Cardiac septum (tissue), 1 donor: ENCODE measurements around the gene COCH. TPM values are rescaled to one million over a fixed set of nuclear protein-coding genes. Genes with fewer than 3 reads are reported as not detected.
"Not testable (repeated sequence)": the region's sequence is repeated elsewhere in the genome, so short reads cannot be mapped to it uniquely, and the experiment has no call there.

Experiments used
- DNase-seq: peaks from one replicate; pipeline ENCODE4 v3.0.0-alpha.2; 2020; ENCODE audit warnings: low spot score
- intact Hi-C: fragments of 100-400 bp; cut with DNase I; formaldehyde crosslinking; loops from one replicate; pipeline ENCODE4 v1.14.0; 2022
- total RNA-seq: library from RNA; stranded (reverse); fragmentation: NEBNext Ultra II Directional; extraction: Animal tissue kit (Norgen Biotek cat#: 25700); gene quantifications from one replicate; pipeline ENCODE4 v1.2.1, GENCODE V29; 2021
- donor health status: DM: no; HTN: no; CAD: no.

The COCH gene
- total RNA-seq, 1 donor from 2014 or later = 0.97 TPM

DNA sequence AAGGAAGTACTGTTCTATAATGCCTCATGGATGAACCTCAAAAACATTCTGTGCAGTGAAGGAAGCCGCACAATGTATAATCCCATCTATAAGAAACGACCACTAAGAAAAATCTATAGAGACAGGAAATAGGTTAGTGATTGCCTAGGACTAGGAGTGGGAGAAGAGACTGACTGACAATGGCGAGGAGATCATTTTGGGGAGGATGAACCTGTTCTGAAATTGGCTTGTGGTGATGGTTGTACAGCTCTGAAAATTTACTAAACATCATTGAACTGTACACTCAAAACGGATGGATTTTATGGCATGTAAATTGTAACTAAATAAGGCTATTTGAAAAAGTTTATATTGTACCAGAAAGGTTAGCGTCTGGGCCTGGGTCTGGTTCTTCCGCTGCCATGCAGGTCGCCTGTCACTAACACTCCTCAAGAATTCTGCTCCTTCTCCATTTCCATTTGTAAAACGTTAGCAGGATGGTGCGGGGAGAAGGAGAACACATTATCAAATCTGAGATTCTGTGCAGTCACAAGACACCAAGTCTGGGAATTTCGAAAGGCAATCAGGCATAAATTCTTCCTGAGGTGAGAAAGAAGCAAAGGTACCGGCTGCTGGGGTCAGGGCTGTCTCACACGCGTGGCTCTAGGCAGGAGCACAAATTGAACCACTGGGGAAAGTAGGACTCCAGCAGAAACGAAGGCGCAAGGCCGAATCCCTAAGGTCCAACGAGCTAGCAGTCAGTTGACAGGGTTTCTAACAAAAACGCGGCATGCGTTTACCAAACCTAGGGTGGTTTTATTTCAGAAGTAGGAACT, 845 bp upstream of the COCH start:
- intact Hi-C loops = no loop called here
- DNase-seq = no peak

DNA sequence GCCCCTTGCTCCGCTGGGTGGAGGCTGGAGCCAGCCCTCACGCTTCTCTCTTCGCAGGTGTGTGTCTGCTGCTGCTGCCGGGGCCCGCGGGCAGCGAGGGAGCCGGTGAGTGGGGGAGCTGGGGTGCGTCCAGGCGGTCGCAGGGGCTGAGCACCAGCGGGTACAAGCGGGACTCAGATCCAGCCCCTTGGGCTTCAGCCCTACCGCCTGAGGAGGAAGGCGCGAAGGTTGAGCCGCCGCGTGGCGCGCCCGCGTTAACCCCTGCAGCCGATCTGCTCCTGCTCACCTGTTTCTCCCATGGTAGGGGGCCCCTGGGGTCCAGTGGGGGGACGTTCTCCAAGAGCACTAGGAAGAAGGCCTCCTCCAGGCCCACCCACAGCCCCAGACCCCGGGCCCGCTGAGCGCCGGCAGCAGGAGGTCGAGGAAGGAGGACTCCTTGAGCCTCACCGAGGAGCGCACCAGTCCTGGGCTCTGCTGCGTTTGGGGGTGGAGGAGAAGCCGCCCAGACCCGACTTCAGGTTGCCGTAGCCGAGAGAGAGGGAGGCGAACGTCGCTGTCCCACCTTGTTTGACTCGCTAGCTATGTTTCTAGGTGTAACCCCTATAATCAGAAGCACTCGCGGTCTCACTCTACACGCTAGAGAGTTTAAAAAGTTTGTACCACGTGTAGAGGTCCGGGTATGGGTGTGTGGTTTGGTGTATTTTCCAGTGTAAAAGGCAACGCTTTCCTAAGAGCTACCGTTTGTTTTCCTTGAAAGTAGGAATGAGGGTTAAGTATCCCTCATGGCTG, 834 bp downstream of the COCH start:
- DNase-seq = no peak
- intact Hi-C loops = no loop called here

DNA sequence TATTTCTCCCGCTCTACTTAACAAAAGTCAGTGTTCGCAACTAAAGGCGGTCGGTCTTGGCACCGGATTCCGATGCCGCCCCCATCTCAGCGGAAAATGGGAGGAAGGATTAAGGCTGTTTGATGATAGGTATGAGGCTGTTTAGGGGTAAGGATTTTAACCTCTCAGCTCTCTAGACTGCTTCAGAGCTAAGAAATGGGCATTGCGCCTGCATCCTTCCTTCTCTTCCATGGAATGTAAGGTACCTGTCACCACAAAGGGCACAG, 1.4 kb downstream of the COCH start:
- no peak for DNase-seq
- intact Hi-C loops = no loop called here

DNA sequence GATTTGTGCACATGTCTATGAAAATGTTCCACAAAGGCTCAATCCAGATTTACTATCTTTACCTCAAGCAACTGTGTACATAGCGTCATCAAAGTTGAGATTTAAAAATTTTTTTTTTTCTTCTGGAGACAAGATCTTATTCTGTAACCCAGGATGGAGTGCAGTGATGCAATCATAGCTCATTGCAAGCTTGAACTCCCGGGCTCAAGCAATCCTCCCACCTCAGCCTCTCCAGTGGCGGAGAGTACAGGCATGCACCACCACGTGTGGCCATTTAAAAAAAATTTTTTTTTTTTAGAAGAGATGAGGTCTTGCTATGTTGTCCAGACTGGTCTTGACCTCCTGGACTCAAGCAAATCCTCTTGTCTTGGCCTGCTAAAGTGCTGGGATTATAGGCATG, 2.3 kb downstream of the COCH start:
- intact Hi-C loops = no loop called here
- DNase-seq = no peak

DNA sequence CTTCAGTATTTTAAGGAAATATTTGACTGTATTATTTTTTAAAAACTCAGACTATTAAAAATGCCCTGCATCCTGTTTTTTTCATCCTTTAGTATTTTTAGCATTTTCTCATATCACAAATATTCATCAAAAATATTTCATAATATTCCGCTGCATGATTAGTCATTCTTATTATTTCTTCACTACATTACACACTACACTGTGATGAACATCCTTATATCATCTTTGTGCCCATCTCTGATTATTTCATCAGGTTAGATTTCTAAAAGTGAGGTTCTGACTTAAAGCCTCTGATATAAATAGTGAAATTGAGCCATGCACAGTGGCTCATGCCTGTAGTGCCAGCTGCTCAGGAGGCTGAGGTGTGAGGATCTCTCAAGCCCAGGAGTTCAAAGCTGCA, 8.1 kb downstream of the COCH start:
- intact Hi-C loops = no loop called here
- no peak for DNase-seq

DNA sequence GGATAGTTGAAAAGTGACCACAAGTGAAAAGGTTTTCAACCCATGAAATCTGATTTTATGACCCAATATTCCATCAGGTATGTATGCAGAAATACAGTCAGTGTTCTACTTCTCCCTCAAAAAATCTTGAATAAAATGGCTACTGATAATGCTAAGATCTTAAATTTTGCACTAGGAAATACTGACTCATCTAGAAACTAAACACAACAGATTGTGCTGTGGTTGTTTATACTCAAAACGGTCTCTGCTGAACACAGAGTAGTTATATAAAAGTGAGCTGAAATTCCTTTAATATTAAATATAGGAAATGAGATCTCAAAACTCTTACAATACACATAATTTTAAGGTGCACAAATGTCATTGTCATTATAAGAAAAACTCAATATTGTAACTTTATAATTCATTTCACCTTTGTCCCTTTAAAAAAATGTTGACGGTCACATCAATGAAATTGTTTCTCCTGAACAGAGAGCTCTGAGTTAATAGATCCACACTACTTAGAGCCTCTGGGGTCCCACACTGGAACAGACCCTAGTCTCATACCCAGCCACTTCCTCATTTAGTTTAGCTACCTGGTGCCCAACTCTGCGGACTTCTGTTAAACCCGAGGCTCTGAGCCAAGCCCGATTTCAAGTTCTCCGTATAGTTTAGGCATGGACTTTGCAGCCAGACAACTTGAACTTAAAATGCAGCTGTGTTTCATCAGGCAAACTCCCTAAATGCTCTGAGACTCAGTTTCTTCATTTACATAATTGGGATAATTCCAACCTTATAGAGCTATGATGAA, 9.3 kb downstream of the COCH start:
- DNase-seq = no peak
- intact Hi-C loops = no loop called here

DNA sequence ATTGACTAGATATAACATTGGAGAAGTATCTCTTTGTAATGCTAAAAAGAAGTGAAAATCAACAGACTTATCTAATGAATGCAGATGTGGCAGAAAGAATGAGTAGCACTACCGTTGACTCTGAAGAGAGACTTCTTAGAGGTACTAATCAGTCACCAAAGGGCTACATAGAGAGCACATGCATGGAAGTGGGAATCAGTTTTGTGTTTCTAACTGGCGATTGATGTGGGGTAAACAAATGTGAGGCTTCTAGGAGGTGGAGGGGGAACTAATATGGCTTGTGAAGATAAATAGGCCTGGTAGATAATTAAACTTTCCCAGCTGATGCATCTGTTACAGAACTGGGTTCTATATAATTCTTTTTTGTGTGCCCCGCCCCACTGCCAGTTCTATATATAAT, 10.5 kb downstream of the COCH start:
- intact Hi-C loops = no loop called here
- DNase-seq = no peak

DNA sequence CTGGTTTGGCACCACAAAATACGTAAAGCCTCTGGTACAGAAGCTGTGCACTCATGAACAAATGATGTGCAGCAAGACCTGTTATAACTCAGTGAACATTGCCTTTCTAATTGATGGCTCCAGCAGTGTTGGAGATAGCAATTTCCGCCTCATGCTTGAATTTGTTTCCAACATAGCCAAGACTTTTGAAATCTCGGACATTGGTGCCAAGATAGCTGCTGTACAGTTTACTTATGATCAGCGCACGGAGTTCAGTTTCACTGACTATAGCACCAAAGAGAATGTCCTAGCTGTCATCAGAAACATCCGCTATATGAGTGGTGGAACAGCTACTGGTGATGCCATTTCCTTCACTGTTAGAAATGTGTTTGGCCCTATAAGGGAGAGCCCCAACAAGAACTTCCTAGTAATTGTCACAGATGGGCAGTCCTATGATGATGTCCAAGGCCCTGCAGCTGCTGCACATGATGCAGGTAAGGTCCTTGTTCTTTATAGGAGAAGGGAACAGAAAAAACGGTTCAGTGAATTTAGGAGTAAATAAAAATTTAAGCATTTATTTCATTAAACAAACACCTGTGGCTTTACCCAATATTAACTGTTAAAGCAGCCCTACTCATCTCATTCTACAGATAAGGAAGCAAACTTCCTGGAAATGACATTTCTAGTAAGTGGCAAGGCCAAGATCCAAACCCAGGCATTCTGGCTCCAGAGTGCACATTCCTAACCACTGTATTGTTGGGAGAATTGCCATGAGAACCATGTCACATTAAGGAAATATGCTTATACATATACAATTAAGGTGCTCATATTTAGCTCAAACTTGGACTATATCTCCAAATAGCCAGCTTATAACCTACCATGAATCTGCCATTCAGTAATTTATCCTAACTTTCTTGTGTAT, 11.7 kb downstream of the COCH start:
- intact Hi-C loops = no loop called here
- DNase-seq = no peak

DNA sequence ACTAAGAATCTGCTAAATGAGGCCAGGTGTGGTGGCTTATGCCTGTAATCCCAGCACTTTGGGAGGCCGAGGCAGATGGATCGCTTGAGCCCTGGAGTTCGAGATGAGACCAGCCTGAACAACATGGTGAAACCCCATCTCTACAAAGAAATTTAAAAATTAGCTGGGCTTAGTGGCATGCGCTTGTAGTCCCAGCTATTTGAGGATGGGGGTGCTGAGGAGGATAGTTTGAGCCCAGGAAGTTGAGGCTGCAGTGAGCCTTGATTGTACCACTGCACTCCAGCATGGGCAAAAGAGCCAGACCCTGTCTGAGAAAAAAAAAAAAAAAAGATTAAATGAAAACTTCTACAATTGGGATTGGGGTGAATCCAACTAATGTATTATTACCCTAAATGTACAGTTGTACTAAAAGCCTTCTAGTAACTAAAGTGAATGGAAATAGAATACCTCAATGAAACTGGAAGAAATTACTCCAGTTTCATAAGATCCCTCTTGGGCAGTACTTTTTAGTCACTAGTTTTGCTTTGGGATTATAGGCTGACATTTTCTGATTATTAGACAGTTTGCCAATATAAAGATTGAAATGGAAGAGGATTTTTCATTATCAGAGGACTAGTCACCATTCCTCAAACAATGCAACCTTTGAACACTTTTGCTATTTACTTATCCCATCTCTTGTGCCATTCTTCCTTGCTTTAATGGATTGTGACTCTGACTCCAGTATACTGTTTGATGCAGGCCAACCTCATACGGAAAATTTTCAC, 14.3 kb downstream of the COCH start:
- intact Hi-C loops = no loop called here
- no peak for DNase-seq

DNA sequence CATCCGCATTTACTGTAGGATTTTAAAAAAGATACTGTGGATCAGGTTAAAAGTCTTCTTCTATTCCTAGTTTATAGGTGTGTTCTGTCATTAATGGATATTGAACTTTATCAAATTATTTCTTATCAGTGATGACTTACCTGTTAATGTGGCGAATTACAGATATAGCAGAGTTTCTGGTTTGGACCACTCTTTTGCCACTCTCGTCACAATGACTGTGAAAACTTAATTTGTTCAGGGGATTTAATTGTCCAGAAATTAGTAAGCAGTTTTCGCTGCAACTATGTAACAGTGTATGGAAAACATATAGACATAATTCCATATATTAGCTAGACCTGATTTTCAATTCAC, 14.9 kb downstream of the COCH start:
- intact Hi-C loops = no loop called here

DNA sequence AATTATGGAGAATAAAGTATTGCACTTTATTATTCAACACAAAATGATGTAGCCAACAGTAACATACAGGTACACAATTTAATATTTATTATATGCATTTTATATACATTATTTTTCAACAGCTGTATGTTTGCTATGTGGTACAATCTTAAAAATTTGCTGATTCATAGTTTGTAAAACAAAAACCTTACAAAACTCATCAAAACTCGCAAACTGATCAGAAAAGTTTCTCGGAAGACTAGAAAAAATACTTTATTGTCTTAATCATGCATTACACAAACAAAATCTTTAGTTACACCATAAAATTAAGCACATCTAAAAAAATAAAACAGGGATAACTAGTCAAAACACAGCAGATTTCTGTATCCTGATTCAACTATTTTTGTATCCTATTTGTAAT, 19.5 kb downstream of the COCH start:
- DNase-seq = no peak
- intact Hi-C loops = no loop called here

More for the DNA sequence above, 14.9 kb downstream of the COCH start:
- no peak for DNase-seq

DNA sequence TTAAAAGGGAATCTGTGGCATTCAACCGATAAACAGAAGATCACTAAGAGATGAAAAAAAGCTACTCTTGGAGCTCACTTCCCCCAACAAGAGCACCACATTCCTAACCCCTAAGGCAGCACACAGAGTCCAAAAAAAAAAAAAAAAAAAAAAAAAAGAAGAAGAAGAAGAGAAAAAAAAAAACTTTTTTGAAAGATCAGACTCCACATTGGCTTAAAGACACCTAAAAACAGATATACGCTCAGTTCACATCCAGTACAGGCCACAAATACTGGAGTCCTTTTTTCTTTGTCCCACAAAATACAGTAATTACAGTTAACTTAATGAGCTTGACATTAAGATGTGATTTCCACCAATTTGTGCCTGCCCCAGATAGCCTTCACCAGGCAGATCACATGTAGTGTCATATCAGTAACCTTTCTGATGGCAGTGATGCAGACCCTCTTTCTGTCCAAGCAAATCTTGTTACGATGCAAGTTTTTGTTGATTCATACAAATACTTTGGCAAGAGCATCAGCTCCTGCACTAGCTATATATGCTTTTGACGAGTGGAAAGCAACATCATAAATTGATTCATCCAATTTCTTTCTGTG, 20.7 kb downstream of the COCH start:
- no peak for DNase-seq
- intact Hi-C loops = no loop called here

DNA sequence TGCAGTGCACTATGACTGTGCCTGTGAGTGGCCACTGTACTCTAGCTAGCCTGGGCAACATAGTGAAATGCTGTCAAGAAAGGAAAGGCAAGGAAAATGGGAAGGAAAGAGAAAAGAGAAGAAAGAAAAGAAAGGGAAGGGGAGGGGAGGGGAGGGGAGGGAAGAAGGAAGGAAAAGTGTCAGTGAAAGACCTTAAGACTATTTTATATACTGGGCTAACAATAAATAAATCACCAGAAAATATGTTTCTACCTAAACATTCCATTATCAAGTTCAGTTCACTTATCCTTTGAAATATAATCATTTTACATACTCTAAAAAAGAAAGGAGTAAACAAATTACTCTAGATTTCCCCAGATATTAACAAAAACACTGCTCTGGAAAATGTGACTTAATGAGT, 22.1 kb downstream of the COCH start:
- intact Hi-C loops = no loop called here
- no peak for DNase-seq

DNA sequence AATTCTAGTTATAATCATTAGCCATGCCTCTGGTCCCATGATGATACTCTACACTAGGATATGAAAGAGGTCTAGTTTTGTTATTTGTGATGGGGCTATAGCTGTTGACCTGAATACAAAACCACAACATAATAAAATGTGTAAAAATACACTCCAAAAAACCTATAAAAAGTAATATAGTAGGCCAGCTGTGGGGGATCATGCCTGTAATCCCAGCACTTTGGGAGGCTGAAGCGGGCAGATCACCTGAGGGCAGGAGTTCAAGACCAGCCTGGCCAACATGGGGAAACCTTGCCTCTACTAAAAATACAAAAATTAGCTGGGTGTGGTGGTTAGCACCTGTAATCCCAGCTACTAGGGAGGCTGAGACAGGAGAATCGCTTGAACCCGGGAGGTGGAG, 22.8 kb downstream of the COCH start:
- intact Hi-C loops, DNase-seq: not testable (repeated sequence)

DNA sequence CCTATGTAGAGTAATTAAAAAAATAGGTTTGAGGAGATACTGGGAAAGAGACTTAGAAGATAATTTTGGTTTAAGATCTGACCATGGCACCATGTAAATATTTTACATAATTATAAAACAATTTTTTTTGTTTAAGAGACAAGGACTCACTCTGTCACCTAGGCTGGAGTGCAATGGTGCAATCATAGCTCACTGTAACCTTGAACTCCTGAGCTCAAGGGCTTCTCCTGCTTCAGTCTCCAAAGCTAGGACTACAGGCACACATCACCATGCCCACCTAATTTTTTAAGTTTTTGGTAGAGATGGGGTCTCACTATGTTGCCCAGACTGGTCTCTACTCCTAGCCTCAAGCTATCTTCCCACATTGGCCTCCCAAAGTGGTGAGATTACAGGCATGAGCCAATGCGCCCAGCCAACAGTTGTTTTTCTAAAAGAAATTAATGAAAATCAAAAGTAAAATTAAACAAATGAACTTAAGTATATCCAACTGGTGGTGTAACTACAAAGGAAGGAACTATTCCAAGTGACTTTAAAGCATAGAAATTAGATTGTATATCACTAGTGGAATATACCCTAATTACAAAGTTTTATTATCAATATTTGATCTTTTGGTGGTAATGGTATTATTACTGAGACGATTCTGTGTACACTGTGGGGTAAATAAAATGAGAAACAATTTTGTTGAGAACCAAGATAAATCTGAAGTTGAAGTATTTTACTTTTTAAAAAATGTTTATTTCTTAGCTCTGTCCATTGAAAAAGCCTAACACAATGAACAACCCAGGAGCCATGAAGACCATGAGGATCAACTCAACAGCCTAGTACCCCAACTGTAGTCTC, 29.1 kb downstream of the COCH start:
- DNase-seq = no peak
- intact Hi-C loops = no loop called here

DNA sequence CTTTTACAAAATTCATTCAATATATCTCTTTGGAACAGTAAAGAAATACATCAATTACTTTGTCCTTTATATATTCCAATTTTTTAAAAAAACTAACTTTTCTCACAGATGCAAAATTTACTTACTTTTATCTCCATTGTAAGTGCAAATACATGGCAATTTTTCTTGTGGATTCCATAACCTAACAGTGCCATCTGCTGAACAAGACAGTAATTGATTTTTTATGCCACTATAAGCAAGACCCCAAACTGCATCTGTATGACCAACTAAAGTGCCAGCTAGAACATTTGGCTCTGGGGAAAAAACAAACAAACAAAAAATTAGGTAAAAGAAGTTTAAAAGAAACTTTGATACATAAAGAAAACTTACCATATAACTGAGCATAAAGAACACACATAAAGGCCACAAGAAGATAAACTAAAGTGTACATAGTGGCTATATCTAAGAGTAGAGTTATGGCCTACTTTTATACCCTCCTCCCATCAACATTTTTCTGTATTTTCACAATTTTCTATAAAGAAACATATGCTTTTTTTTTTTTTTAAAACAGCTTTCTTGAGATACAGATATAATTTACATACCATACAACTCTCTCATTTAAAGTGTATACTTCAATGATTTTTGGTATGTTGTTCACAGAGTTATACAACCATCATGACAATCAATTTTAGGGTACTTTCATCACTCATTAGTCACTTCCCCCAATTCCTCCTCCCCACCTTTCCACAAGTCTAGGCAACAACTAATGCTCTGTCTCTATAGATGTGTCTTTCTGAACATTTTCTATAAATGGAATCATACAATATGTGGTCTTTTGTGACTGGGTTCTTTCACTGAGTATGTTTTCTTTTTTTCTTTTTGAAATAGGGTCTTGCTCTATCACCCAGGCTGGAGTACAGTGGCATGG, 32.6 kb downstream of the COCH start:
- no peak for DNase-seq
- intact Hi-C loops = loop anchor here (5.0 kb wide), 1 partner anchor 250 kb away; no protein-coding TSS in a partner anchor

DNA sequence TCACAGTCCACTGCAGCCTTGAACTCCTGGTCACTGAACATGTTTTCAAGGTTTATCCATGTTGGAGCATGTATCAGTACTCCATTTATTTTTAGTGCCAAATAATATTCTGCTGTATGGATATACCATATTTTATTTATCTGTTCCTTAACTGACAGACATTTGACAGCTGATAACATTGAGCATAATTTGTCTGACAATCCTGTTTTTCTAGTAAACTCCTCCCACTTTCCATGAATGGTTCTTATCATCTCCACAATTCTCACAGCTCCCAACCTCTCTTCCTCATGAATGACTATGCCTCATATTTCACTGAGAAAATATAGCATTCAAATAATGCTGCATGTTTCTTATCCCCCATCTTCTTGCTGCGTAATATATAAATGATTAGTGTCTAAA, 33.3 kb downstream of the COCH start:
- intact Hi-C loops = loop anchor here (5.0 kb wide), 1 partner anchor 250 kb away; no protein-coding TSS in a partner anchor

More for the DNA sequence above, 33.3 kb downstream of the COCH start:
- no peak for DNase-seq
